ENCODE data around the gene QKI.

Gene QKI

GRCh38 chr6:163620670-163621330 is 206.3 kb downstream of the QKI start:
- Histone ChIP-seq H3K4me3 (IDR thresholded peaks at IDR 0.05; ENCODE audit: insufficient read depth, low read depth, low read length) (no peak overlapping the region), H2AFZ (ENCODE audit: low read depth) (no peak overlapping the region), H3K79me2 (ENCODE audit: insufficient read depth, low read depth) (no peaks in the 10 kb centered on the region), H3K9ac (no peak overlapping the region), H3K4me1 (ENCODE audit: low read depth, poor library complexity, severe bottlenecking) (no peaks in the 10 kb centered on the region), H3K27ac (no peak overlapping the region), H3K4me2 (no peak overlapping the region), H3K27me3 (ENCODE audit: insufficient read depth, low read depth) (no peaks in the 10 kb centered on the region), H3K36me3 (ENCODE audit: insufficient read depth) (no peaks in the 10 kb centered on the region), H4K20me1 (ENCODE audit: insufficient read depth) (no peaks in the 10 kb centered on the region)
- TF ChIP-seq, protein P1, sequence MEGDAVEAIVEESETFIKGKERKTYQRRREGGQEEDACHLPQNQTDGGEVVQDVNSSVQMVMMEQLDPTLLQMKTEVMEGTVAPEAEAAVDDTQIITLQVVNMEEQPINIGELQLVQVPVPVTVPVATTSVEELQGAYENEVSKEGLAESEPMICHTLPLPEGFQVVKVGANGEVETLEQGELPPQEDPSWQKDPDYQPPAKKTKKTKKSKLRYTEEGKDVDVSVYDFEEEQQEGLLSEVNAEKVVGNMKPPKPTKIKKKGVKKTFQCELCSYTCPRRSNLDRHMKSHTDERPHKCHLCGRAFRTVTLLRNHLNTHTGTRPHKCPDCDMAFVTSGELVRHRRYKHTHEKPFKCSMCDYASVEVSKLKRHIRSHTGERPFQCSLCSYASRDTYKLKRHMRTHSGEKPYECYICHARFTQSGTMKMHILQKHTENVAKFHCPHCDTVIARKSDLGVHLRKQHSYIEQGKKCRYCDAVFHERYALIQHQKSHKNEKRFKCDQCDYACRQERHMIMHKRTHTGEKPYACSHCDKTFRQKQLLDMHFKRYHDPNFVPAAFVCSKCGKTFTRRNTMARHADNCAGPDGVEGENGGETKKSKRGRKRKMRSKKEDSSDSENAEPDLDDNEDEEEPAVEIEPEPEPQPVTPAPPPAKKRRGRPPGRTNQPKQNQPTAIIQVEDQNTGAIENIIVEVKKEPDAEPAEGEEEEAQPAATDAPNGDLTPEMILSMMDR (conservative IDR thresholded peaks at IDR 0.05; ENCODE audit: low read depth, low read length) = no peak

DNA sequence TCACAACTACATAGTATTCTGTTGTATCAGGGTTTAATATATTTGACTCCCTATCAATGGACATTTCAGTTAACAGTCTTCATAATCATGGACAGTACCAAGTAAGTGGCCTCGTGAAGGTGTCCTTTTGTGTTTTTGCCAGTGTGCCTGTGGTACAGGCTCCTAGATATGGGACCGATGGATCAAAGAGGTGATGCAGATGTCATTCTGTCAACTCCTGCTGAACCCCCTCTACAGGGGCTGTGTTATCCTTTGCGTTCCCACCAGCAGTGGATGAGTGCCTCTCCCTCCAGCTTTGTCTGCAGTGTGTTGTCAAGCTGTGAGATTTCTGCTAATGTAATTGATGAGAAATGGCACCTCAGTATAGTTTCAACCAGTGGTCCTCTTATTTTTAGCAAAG is 210.7 kb downstream of the QKI start:
- Histone ChIP-seq H4K20me1 (ENCODE audit: insufficient read depth) (no peaks in the 10 kb centered on the region), H3K79me2 (ENCODE audit: insufficient read depth, low read depth) (no peaks in the 10 kb centered on the region), H3K36me3 (ENCODE audit: insufficient read depth) (no peaks in the 10 kb centered on the region), H3K9ac (no peak overlapping the region), H3K4me2 (no peak overlapping the region), H3K4me1 (ENCODE audit: low read depth, poor library complexity, severe bottlenecking) (no peaks in the 10 kb centered on the region), H3K4me3 (IDR thresholded peaks at IDR 0.05; ENCODE audit: insufficient read depth, low read depth, low read length) (no peak overlapping the region), H3K27ac (no peak overlapping the region), H2AFZ (ENCODE audit: low read depth) (no peak overlapping the region), H3K27me3 (ENCODE audit: insufficient read depth, low read depth) (no peaks in the 10 kb centered on the region)
- TF ChIP-seq, protein P1 (conservative IDR thresholded peaks at IDR 0.05; ENCODE audit: low read depth, low read length) = no peak

DNA sequence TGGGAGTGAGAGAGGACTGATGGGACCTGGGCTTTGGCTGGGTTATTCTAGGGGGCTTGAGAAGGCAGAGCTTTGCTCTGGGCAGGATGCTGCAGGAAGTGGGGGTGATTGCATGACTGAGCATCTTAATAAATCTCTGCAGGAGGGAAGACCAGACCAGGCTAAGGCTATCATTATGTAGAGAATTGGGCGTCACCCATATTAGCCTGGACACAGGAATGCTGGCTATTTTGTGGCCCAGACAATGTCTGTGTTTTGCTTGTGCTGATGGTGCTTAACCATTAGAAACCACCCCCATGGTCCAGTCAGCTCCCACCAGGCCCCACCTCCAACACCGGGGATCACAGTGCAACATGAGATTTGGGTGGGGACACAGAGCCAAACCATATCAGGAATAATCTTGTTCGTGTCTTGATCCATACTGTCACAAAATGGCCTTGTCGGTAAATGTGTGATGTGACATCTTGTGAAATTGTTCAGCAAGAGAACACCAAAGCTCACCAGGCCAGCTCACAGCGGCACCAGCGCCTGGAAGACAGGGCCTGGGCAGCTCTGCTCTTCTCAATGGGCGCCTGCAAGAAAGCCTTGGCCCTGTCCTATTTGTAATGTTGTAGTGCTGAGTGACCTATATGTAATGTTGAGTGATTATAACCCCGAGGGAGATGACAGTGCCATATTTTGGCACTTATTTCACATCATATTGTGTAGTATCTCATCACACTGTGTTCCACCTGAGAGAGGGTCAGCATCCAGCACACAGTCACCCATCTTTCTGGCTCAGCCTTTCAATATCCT is 211.8 kb downstream of the QKI start:
- H4K20me1 ChIP-seq (ENCODE audit: insufficient read depth) = no peaks in the 10 kb centered on the region

GRCh38 chr6:163627274-163628062 is 212.9 kb downstream of the QKI start:
- no peak overlapping the region for H3K27ac ChIP-seq
- no peaks in the 10 kb centered on the region for H3K36me3 ChIP-seq (ENCODE audit: insufficient read depth)
- H3K4me2 ChIP-seq = no peak overlapping the region
- H3K79me2 ChIP-seq (ENCODE audit: insufficient read depth, low read depth) = no peaks in the 10 kb centered on the region
- H3K27me3 ChIP-seq (ENCODE audit: insufficient read depth, low read depth) = no peaks in the 10 kb centered on the region
- TF ChIP-seq, protein P1 (conservative IDR thresholded peaks at IDR 0.05; ENCODE audit: low read depth, low read length) = no peak
- no peak overlapping the region for H3K4me3 ChIP-seq (IDR thresholded peaks at IDR 0.05; ENCODE audit: insufficient read depth, low read depth, low read length)
- no peaks in the 10 kb centered on the region for H4K20me1 ChIP-seq (ENCODE audit: insufficient read depth)
- no peak overlapping the region for H2AFZ ChIP-seq (ENCODE audit: low read depth)
- H3K4me1 ChIP-seq (ENCODE audit: low read depth, poor library complexity, severe bottlenecking) = no peaks in the 10 kb centered on the region
- H3K9ac ChIP-seq = no peak overlapping the region

More for the DNA sequence above, 211.8 kb downstream of the QKI start:
- H3K4me2 ChIP-seq = no peak overlapping the region
- no peaks in the 10 kb centered on the region for H3K79me2 ChIP-seq (ENCODE audit: insufficient read depth, low read depth)
- TF ChIP-seq, protein P1 (conservative IDR thresholded peaks at IDR 0.05; ENCODE audit: low read depth, low read length) = no peak
- H3K36me3 ChIP-seq (ENCODE audit: insufficient read depth) = no peaks in the 10 kb centered on the region
- no peak overlapping the region for H3K27ac ChIP-seq
- no peak overlapping the region for H2AFZ ChIP-seq (ENCODE audit: low read depth)
- H3K9ac ChIP-seq = no peak overlapping the region
- no peaks in the 10 kb centered on the region for H3K4me1 ChIP-seq (ENCODE audit: low read depth, poor library complexity, severe bottlenecking)
- H3K27me3 ChIP-seq (ENCODE audit: insufficient read depth, low read depth) = no peaks in the 10 kb centered on the region
- no peak overlapping the region for H3K4me3 ChIP-seq (IDR thresholded peaks at IDR 0.05; ENCODE audit: insufficient read depth, low read depth, low read length)
